DOHH2 (cell line): ENCODE data around the gene INF2.

Source experiments
- CTCF ChIP-seq: fragments of 200-600 bp; sonication (generic); IDR thresholded peaks from one replicate; pipeline ENCODE4 v1.5.1; 2014; ENCODE audit warnings: antibody characterized with exemption, mild to moderate bottlenecking, low read depth, low read length; ENCODE audit not compliant: poor library complexity, severe bottlenecking
- EZH2phosphoT487 ChIP-seq: fragments of 200-600 bp; sonication (generic); IDR thresholded peaks from 2 replicates; pipeline ENCODE4 v1.6.1; 2017; ENCODE audit warnings: borderline replicate concordance, mild to moderate bottlenecking, antibody characterized with exemption, low read length, moderate library complexity, mixed read lengths

DNA sequence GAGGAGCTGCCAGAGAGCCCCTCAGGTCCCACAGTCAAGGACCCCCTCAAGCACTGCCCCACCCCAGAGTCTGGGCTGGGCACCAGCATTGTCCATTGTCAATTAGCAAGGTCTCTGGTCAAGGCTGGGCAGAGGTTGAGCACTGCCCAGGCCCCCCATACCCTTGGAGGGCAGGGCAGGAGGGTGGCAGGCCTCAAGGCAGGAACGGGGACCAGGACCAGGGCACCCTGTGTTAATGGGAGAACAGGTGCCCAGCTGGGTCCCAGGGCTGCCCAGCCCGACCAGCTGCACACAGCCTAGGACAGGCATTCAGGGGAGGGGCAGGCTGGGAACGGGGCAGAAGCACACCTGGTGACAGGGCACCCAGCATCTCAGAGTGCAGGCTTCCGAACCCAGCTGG is 82.0 kb downstream of the INF2 start:
- no peak for TF ChIP-seq CTCF
- no peak for TF ChIP-seq EZH2phosphoT487
